Liver (tissue), 3 donors: ENCODE results near the gene GATAD2B.

Experiments used
- EGR1 ChIP-seq, 2 donors: IDR thresholded peaks; 2 replicates each; pipeline ENCODE4 v1.6.1; 2016 to 2018; ENCODE audit warnings: antibody characterized with exemption in 2 of 2, low read depth in 2 of 2
- GABPA ChIP-seq, 2 donors: IDR thresholded peaks in 1 of 2; conservative IDR thresholded peaks in 1 of 2; 2 replicates each; pipeline ENCODE4 v1.6.1; 2016; ENCODE audit warnings: antibody characterized with exemption in 2 of 2, mild to moderate bottlenecking in 1 of 2, moderate library complexity in 1 of 2
- HNF4A ChIP-seq, 2 donors: conservative IDR thresholded peaks; 2 replicates each; pipeline ENCODE4 v1.6.1; 2016; ENCODE audit warnings: antibody characterized with exemption in 2 of 2, mild to moderate bottlenecking in 2 of 2
- JUND ChIP-seq, 2 donors: IDR thresholded peaks; 2 replicates each; pipeline ENCODE4 v1.6.1; 2016; ENCODE audit warnings: antibody characterized with exemption in 2 of 2
- RAD21 ChIP-seq, 2 donors: IDR thresholded peaks; 2 replicates each; pipeline ENCODE4 v1.6.1; 2016; ENCODE audit warnings: antibody characterized with exemption in 2 of 2, mild to moderate bottlenecking in 2 of 2
- RXRA ChIP-seq, 2 donors: IDR thresholded peaks; 2 replicates each; pipeline ENCODE4 v1.6.1; 2017 to 2018; ENCODE audit warnings: antibody characterized with exemption in 2 of 2, mild to moderate bottlenecking in 1 of 2
- YY1 ChIP-seq: IDR thresholded peaks from 2 replicates; pipeline ENCODE4 v1.6.1; 2016; ENCODE audit warnings: antibody characterized with exemption, mild to moderate bottlenecking
- TF ChIP-seq, protein P1 (sequence below): fragments of 150-350 bp; IDR thresholded peaks from 2 replicates; pipeline ENCODE4 v1.5.1; 2017; ENCODE audit warnings: improper control_type of control experiment, low read depth, low read length; ENCODE audit not compliant: missing input control
- TF ChIP-seq, protein P2 (sequence below): IDR thresholded peaks from 2 replicates; pipeline ENCODE4 v1.6.1; 2016; ENCODE audit warnings: antibody characterized with exemption, mild to moderate bottlenecking
- donor health status: healthy.
- donor health status: healthy.

DNA sequence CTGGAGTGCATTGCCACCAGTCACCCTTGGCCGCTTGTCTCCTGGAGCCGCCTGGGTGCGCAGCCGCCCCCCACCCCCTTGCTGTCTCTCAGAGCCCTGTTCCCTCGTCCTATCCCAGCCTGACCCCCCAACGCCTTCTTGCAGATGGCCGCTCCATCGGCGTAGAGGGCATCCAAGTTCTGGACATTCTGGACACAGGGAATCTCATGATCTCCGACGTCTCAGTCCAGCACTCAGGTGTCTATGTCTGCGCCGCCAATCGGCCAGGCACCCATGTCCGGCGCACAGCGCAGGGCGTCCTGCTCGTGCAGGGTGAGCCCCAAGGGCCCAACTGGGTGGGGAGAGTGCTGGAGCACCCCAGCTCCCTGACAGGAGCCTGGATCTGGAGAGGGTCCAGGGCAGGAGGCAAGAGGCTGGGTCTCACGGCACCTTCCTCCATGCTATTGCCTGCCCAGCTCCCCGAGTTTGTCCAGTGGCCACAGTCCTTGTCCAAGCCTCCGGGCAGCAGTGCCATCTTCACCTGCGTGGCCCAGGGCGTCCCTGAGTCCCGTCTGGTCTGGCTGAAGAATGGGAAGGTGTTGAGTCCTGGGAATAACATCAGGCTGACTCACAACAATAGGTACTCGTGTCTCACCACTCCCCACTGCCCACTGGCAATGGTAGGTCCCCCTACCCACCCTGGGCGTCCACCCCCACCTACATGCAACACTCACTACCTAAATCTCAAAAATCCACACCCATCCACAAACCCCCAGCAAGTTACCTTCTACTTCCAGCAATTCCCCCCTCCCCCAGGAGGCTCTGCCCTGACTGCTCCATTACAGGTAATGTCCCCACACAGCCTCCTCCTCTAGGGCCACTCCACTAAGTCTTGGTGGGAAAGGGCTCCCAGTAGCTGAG is 123.0 kb downstream of the GATAD2B start:
- TF ChIP-seq, protein P1, sequence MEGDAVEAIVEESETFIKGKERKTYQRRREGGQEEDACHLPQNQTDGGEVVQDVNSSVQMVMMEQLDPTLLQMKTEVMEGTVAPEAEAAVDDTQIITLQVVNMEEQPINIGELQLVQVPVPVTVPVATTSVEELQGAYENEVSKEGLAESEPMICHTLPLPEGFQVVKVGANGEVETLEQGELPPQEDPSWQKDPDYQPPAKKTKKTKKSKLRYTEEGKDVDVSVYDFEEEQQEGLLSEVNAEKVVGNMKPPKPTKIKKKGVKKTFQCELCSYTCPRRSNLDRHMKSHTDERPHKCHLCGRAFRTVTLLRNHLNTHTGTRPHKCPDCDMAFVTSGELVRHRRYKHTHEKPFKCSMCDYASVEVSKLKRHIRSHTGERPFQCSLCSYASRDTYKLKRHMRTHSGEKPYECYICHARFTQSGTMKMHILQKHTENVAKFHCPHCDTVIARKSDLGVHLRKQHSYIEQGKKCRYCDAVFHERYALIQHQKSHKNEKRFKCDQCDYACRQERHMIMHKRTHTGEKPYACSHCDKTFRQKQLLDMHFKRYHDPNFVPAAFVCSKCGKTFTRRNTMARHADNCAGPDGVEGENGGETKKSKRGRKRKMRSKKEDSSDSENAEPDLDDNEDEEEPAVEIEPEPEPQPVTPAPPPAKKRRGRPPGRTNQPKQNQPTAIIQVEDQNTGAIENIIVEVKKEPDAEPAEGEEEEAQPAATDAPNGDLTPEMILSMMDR = no peak
- TF ChIP-seq HNF4A (conservative IDR thresholded peaks at IDR 0.05) (no peak), YY1 (no peak), JUND (IDR thresholded peaks at IDR 0.05) (no peak), RAD21 (IDR thresholded peaks at IDR 0.05) (no peak), RXRA (IDR thresholded peaks at IDR 0.05) (no peak), EGR1 (IDR thresholded peaks at IDR 0.05; ENCODE audit: low read depth in 2 of 2) (no peak), GABPA (IDR thresholded peaks at IDR 0.05 in 1 of 2, conservative IDR thresholded peaks at IDR 0.05 in 1 of 2) (no peak)
- TF ChIP-seq, protein P2, sequence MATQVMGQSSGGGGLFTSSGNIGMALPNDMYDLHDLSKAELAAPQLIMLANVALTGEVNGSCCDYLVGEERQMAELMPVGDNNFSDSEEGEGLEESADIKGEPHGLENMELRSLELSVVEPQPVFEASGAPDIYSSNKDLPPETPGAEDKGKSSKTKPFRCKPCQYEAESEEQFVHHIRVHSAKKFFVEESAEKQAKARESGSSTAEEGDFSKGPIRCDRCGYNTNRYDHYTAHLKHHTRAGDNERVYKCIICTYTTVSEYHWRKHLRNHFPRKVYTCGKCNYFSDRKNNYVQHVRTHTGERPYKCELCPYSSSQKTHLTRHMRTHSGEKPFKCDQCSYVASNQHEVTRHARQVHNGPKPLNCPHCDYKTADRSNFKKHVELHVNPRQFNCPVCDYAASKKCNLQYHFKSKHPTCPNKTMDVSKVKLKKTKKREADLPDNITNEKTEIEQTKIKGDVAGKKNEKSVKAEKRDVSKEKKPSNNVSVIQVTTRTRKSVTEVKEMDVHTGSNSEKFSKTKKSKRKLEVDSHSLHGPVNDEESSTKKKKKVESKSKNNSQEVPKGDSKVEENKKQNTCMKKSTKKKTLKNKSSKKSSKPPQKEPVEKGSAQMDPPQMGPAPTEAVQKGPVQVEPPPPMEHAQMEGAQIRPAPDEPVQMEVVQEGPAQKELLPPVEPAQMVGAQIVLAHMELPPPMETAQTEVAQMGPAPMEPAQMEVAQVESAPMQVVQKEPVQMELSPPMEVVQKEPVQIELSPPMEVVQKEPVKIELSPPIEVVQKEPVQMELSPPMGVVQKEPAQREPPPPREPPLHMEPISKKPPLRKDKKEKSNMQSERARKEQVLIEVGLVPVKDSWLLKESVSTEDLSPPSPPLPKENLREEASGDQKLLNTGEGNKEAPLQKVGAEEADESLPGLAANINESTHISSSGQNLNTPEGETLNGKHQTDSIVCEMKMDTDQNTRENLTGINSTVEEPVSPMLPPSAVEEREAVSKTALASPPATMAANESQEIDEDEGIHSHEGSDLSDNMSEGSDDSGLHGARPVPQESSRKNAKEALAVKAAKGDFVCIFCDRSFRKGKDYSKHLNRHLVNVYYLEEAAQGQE = no peak
